ENCODE results near the gene ZNHIT6.
"Not testable (repeated sequence)": the region's sequence is repeated elsewhere in the genome, so short reads cannot be mapped to it uniquely, and the experiment has no call there.

The ZNHIT6 gene, protein sequence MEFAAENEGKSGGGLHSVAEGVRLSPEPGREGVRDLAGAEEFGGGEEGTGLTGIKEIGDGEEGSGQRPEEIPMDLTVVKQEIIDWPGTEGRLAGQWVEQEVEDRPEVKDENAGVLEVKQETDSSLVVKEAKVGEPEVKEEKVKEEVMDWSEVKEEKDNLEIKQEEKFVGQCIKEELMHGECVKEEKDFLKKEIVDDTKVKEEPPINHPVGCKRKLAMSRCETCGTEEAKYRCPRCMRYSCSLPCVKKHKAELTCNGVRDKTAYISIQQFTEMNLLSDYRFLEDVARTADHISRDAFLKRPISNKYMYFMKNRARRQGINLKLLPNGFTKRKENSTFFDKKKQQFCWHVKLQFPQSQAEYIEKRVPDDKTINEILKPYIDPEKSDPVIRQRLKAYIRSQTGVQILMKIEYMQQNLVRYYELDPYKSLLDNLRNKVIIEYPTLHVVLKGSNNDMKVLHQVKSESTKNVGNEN
- 20.8 to 26.6 (median 21.1) reads per million in 3 donors for total RNA-seq

DNA sequence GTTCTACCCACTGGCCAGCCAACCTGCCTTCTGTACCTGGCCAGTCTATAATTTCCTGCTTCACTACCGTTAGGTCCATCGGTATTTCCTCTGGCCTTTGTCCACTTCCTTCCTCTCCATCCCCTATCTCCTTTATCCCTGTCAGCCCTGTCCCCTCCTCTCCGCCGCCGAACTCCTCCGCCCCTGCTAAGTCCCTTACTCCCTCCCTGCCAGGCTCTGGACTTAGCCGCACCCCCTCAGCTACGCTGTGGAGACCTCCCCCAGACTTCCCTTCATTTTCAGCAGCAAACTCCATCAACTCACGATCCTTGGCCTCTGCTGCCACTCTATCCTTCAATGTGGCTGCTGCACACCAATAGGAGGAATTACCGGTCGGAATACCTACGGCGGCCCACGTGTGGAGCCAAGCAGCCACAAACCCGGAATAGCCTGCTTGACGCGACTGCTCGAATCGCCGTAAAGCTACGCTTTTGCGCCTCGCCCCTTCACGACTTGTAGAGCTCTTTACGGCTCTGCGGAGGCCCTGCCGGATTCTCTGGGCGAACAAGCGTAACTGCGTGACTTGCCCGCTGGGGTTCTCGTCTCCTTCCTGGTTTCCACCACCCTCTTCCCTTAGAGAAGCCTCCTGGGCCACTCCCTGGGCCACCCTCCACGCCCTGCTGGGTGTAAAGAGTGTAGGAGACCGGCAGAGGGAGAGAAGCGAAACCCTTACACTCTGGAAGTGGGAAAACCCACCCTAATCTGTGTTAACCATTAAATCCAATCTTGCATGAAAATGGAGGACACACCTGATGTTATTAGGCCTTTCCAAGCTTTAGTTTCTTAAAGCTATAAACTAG is at the start of gene ZNHIT6:
Gene ZNHIT6 (minus strand): TSS at position 444 of the 839 bp plus-strand sequence. CDS start 149 bp downstream, at position 295.
- no peaks in the 10 kb centered on the region for H3K9me3 ChIP-seq (ENCODE audit: control insufficient read depth, low read length)
- peak; percentile 74 to 81 (median 80) for DNase-seq
- peaks cover 13% of the 10 kb centered on the region for H3K4me1 ChIP-seq (ENCODE audit: control insufficient read depth, insufficient read depth, low read length, poor library complexity, severe bottlenecking)
- H3K27ac ChIP-seq (ENCODE audit: insufficient read depth, low read length, poor library complexity, severe bottlenecking): peak within 1 kb of the TSS; percentile 63
- no peaks in the 10 kb centered on the region for H3K27me3 ChIP-seq (replicated peaks; ENCODE audit: control insufficient read depth, insufficient read depth, low read length, poor library complexity, severe bottlenecking)
- H3K36me3 ChIP-seq (ENCODE audit: control insufficient read depth, insufficient read depth, low read length): peaks cover 11% of the 10 kb centered on the region
- H3K4me3 ChIP-seq (ENCODE audit: insufficient read depth, low read depth, low read length, poor library complexity, severe bottlenecking): peak within 1 kb of the TSS; percentile 93

DNA sequence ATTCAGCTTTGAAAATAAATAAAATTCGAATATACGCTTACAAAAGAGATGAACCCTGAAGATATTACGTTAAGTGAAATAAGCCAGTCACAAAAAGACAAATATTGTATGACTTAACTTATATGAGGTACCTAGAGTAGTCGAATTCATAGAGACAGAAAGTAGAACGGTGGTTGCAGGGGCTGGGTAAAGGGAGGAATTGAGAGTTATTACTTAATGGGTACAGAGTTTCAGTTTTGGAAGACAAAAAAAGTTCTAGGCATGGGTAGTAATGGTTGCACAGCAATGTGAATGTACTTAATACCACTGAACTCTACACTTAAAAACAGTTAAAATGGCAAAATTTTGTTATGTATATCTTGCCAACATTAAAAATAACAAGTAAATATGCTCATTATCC is 48.6 kb upstream of the ZNHIT6 start:
- Histone ChIP-seq H3K36me3 (ENCODE audit: control insufficient read depth, insufficient read depth, low read length) (no peaks in the 10 kb centered on the region), H3K4me1 (ENCODE audit: control insufficient read depth, insufficient read depth, low read length, poor library complexity, severe bottlenecking) (no peaks in the 10 kb centered on the region), H3K4me3 (ENCODE audit: insufficient read depth, low read depth, low read length, poor library complexity, severe bottlenecking) (no peak overlapping the region), H3K27me3 (replicated peaks; ENCODE audit: control insufficient read depth, insufficient read depth, low read length, poor library complexity, severe bottlenecking) (no peaks in the 10 kb centered on the region), H3K9me3 (ENCODE audit: control insufficient read depth, low read length) (no peaks in the 10 kb centered on the region), H3K27ac (ENCODE audit: insufficient read depth, low read length, poor library complexity, severe bottlenecking) (no peak overlapping the region)
- DNase-seq: no peak

DNA sequence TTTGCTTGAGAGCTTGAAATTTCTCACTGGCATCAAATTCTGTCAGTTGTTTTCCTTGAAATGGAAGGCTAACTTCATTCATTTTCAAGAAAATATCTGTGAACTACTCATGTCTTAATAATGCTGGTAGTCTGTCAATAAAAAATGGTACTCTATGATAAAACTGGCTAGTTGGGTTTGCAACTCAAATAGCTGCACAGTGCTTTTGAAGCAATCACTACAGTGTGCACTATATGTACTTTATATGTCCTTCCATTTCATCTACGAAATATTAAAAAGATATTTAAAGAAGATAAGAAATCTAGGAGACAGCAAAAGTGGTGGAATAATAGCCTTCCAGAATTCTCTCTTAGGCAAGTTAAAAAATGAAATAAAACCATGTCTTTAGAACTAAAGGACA is 39.9 kb upstream of the ZNHIT6 start:
- Histone ChIP-seq H3K4me1 (ENCODE audit: control insufficient read depth, insufficient read depth, low read length, poor library complexity, severe bottlenecking) (no peaks in the 10 kb centered on the region), H3K9me3 (ENCODE audit: control insufficient read depth, low read length) (no peaks in the 10 kb centered on the region), H3K36me3 (ENCODE audit: control insufficient read depth, insufficient read depth, low read length) (no peaks in the 10 kb centered on the region), H3K27me3 (replicated peaks; ENCODE audit: control insufficient read depth, insufficient read depth, low read length, poor library complexity, severe bottlenecking) (no peaks in the 10 kb centered on the region), H3K27ac (ENCODE audit: insufficient read depth, low read length, poor library complexity, severe bottlenecking) (no peak overlapping the region), H3K4me3 (ENCODE audit: insufficient read depth, low read depth, low read length, poor library complexity, severe bottlenecking) (no peak overlapping the region)
- no peak for DNase-seq

DNA sequence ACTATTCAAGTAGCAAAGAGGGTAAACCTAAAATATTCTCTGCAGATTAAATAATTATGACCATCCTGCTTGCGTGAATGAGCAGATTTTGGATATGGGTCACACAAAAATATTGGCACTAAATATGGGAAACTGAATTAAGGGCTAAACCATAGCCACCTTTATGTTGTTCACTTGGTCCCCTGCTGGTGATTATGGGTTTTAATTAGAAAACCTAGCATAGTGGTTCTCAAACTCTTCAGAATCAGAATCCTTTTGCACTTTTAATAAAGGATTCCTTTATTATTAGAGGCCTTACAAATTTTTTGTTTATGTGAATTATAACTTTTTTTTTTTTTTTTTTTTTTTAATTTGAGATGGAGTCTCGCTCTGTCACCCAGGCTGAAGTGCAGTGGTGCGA is 38.5 kb upstream of the ZNHIT6 start:
- Histone ChIP-seq H3K9me3 (ENCODE audit: control insufficient read depth, low read length) (no peaks in the 10 kb centered on the region), H3K27me3 (replicated peaks; ENCODE audit: control insufficient read depth, insufficient read depth, low read length, poor library complexity, severe bottlenecking) (no peaks in the 10 kb centered on the region), H3K36me3 (ENCODE audit: control insufficient read depth, insufficient read depth, low read length) (no peaks in the 10 kb centered on the region), H3K4me3 (ENCODE audit: insufficient read depth, low read depth, low read length, poor library complexity, severe bottlenecking) (no peak overlapping the region), H3K27ac (ENCODE audit: insufficient read depth, low read length, poor library complexity, severe bottlenecking) (no peak overlapping the region), H3K4me1 (ENCODE audit: control insufficient read depth, insufficient read depth, low read length, poor library complexity, severe bottlenecking) (no peaks in the 10 kb centered on the region)
- DNase-seq: no peak

DNA sequence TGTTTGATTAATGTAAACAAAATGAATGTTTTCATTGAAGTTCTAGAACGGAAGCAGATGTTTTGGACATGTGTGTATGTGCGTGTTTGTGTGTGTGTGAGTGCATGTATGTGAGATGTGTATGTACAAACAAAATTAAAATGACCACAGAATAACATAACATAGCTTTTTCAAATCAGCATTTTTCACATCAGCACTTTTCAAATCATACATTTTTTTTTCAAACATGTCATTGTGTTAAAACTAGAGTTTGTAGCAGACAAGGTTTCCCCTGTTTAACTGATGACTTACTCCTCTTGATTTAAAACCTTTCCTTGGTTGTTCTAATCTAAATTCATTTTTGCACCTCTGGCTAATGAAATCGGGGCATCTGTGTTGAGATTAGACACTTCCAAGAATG is 35.6 kb upstream of the ZNHIT6 start:
- no peaks in the 10 kb centered on the region for H3K4me1 ChIP-seq (ENCODE audit: control insufficient read depth, insufficient read depth, low read length, poor library complexity, severe bottlenecking)
- no peaks in the 10 kb centered on the region for H3K9me3 ChIP-seq (ENCODE audit: control insufficient read depth, low read length)
- H3K27me3 ChIP-seq (replicated peaks; ENCODE audit: control insufficient read depth, insufficient read depth, low read length, poor library complexity, severe bottlenecking): no peaks in the 10 kb centered on the region
- H3K27ac ChIP-seq (ENCODE audit: insufficient read depth, low read length, poor library complexity, severe bottlenecking): no peak overlapping the region
- no peaks in the 10 kb centered on the region for H3K36me3 ChIP-seq (ENCODE audit: control insufficient read depth, insufficient read depth, low read length)
- no peak overlapping the region for H3K4me3 ChIP-seq (ENCODE audit: insufficient read depth, low read depth, low read length, poor library complexity, severe bottlenecking)
- no peak for DNase-seq

DNA sequence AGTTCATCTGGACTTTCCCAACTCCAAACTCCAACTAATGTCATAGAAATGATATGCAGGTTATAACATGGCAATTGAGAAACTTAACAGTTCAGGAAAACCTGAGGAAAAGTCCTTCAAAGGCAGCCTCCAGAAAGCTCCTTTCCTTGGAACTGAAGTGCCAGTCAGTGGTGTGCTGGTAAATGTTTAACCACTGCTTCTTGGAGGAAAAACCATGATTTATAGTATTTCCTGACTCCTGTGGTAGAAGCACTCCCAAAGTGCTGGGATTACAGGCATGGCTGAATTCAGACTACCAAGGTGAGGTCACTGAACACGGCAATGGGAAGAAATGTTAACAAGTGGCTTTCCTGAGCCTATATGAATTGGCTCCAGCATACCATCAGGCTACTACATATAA is 26.7 kb upstream of the ZNHIT6 start:
- Histone ChIP-seq H3K9me3 (ENCODE audit: control insufficient read depth, low read length) (no peaks in the 10 kb centered on the region), H3K4me1 (ENCODE audit: control insufficient read depth, insufficient read depth, low read length, poor library complexity, severe bottlenecking) (no peaks in the 10 kb centered on the region), H3K36me3 (ENCODE audit: control insufficient read depth, insufficient read depth, low read length) (no peaks in the 10 kb centered on the region), H3K27me3 (replicated peaks; ENCODE audit: control insufficient read depth, insufficient read depth, low read length, poor library complexity, severe bottlenecking) (no peaks in the 10 kb centered on the region), H3K27ac (ENCODE audit: insufficient read depth, low read length, poor library complexity, severe bottlenecking) (no peak overlapping the region), H3K4me3 (ENCODE audit: insufficient read depth, low read depth, low read length, poor library complexity, severe bottlenecking) (no peak overlapping the region)
- no peak for DNase-seq

DNA sequence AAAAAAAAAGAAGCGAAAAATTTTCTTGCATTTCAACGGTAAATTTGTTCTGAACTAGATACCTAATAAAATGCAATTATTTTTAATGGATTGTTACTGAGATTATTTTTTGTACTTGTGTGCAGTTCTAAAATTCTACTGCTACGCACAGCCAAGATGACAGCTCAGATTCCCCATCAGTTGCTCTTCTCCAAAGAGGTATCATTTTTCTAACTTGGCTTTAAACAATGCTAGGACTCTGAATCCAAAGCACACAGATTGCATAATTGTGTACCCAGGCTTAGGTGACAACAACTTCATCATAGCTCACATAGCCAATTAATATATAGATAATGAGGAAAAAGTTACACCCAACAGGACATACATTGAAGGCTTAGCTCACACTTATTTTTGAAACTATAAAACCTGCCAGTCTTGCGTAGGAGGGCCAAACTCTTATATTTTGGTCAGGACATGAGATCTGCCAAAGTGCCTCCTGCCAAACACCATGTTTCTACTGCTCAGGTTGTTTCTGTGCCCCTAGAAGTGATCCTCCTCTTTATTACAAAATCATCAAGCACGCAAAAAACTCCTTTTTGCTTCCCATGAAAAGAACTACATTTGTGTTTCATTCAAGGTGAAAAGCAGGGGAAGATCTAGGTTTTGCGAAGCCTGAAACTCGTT is 10.6 kb upstream of the ZNHIT6 start:
- no peaks in the 10 kb centered on the region for H3K27me3 ChIP-seq (replicated peaks; ENCODE audit: control insufficient read depth, insufficient read depth, low read length, poor library complexity, severe bottlenecking)
- H3K4me1 ChIP-seq (ENCODE audit: control insufficient read depth, insufficient read depth, low read length, poor library complexity, severe bottlenecking): no peaks in the 10 kb centered on the region
- no peak overlapping the region for H3K4me3 ChIP-seq (ENCODE audit: insufficient read depth, low read depth, low read length, poor library complexity, severe bottlenecking)
- DNase-seq: no peak
- no peaks in the 10 kb centered on the region for H3K9me3 ChIP-seq (ENCODE audit: control insufficient read depth, low read length)
- H3K36me3 ChIP-seq (ENCODE audit: control insufficient read depth, insufficient read depth, low read length): no peaks in the 10 kb centered on the region
- no peak overlapping the region for H3K27ac ChIP-seq (ENCODE audit: insufficient read depth, low read length, poor library complexity, severe bottlenecking)

DNA sequence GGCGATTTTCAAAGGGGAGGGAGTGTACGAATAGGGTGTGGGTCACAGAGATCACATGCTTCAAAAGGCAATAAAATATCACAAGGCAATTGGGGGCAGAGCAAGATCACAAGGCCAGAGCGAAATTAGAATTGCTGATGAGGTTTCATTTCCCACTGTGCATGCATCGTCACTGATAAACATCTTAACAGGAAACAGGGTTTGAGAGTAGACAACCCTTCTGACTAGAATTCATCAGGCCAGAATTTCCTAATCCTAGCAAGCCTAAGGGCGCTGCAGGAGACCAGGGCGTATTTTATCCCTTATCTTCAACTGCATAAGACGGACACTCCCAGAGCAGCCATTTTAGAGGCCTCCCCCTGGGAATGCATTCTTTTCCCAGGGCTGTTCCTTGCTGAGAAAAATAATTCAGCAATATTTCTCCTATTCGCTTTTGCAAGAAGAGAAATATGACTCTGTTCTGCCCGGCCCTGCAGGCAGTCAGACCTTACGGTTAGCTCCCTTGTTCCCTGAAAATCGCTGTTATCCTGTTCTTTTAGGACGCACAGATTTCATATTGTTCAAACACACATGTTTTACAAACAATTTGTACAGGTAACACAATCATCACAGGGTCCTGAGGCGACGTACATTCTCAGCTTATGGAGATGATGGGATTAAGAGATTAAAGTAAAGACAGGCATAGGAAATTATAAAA is 6.3 kb upstream of the ZNHIT6 start:
- H3K9me3 ChIP-seq (ENCODE audit: control insufficient read depth, low read length); H3K4me3 ChIP-seq (ENCODE audit: insufficient read depth, low read depth, low read length, poor library complexity, severe bottlenecking); DNase-seq; H3K4me1 ChIP-seq (ENCODE audit: control insufficient read depth, insufficient read depth, low read length, poor library complexity, severe bottlenecking); H3K27ac ChIP-seq (ENCODE audit: insufficient read depth, low read length, poor library complexity, severe bottlenecking); H3K36me3 ChIP-seq (ENCODE audit: control insufficient read depth, insufficient read depth, low read length); H3K27me3 ChIP-seq (replicated peaks; ENCODE audit: control insufficient read depth, insufficient read depth, low read length, poor library complexity, severe bottlenecking): not testable (repeated sequence)

DNA sequence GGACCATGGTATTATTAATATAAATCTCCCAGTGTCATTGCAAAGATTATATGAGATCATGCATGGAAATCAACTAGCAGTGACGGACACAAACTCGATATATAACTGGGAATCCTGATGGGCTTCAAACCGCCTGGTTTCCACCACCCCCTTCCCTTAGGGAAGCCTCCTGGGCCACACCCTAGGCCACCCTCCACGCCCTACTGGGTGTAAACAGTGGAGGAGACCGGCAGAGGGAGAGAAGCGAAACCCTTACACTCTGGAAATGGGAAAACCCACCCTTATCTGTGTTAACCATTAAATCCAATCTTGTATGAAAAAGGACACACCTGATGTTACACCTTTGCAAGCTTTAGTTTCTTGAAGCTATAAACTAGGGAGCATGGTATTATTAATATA is 595 bp upstream of the ZNHIT6 start:
- DNase-seq: no peak
- H3K4me1 ChIP-seq (ENCODE audit: control insufficient read depth, insufficient read depth, low read length, poor library complexity, severe bottlenecking): peaks cover 13% of the 10 kb centered on the region
- no peaks in the 10 kb centered on the region for H3K27me3 ChIP-seq (replicated peaks; ENCODE audit: control insufficient read depth, insufficient read depth, low read length, poor library complexity, severe bottlenecking)
- H3K9me3 ChIP-seq (ENCODE audit: control insufficient read depth, low read length): no peaks in the 10 kb centered on the region
- peak overlapping the region; percentile 63 for H3K27ac ChIP-seq (ENCODE audit: insufficient read depth, low read length, poor library complexity, severe bottlenecking)
- H3K36me3 ChIP-seq (ENCODE audit: control insufficient read depth, insufficient read depth, low read length): peaks cover 5% of the 10 kb centered on the region
- H3K4me3 ChIP-seq (ENCODE audit: insufficient read depth, low read depth, low read length, poor library complexity, severe bottlenecking): peak overlapping the region; percentile 93

Data from effector memory CD4-positive, alpha-beta T cell (primary cell).